Vagina (tissue), 2 donors: ENCODE data around the gene ASB18. TPM values are rescaled to one million over a fixed set of nuclear protein-coding genes. Genes with fewer than 3 reads are reported as not detected.

Experiments used
- DNase-seq, 2 donors: peaks; one replicate each; pipeline ENCODE4 v3.0.0-alpha.2; 2017; ENCODE audit errors: extremely low spot score in 2 of 2
- H3K27ac ChIP-seq: fragments of 200-600 bp; sonication (generic); one replicate; pipeline ENCODE4 v1.5.1; 2019
- H3K27me3 ChIP-seq: fragments of 200-600 bp; sonication (generic); one replicate; pipeline ENCODE4 v1.5.1; 2019
- H3K36me3 ChIP-seq, 2 donors: fragments of 200-600 bp; sonication (generic); one replicate each; pipeline ENCODE4 v1.5.1; 2017 to 2019
- H3K4me1 ChIP-seq: fragments of 200-600 bp; sonication (generic); one replicate; pipeline ENCODE4 v1.5.1; 2019
- H3K4me3 ChIP-seq, 2 donors: fragments of 200-600 bp; sonication (generic); 1 replicate in 1 of 2; 2 replicates in 1 of 2; pipeline ENCODE4 v1.5.1; 2016 to 2019
- H3K9me3 ChIP-seq: fragments of 200-600 bp; sonication (generic); one replicate; pipeline ENCODE4 v1.5.1; 2019
- CTCF ChIP-seq, 3 experiments: fragments of 450-650 bp in 2 of 3; fragments of 200-600 bp in 1 of 3; sonication (generic) in 1 of 3; IDR thresholded peaks; one replicate each; pipeline ENCODE4 v1.5.1; 2017 to 2019; ENCODE audit warnings: antibody characterized with exemption in 3 of 3, mild to moderate bottlenecking in 2 of 3, moderate library complexity in 2 of 3
- POLR2A ChIP-seq, 2 donors: fragments of 450-650 bp; IDR thresholded peaks; one replicate each; pipeline ENCODE4 v1.6.1; 2017; ENCODE audit warnings: antibody characterized with exemption in 2 of 2, mild to moderate bottlenecking in 2 of 2, moderate library complexity in 2 of 2
- POLR2AphosphoS5 ChIP-seq, 2 donors: sonication (generic); formaldehyde crosslinking; IDR thresholded peaks; one replicate each; pipeline ENCODE4 v1.9.0; 2017; ENCODE audit warnings: antibody characterized with exemption in 2 of 2, mild to moderate bottlenecking in 2 of 2, low read depth in 1 of 2; ENCODE audit not compliant: insufficient read depth in 1 of 2
- intact Hi-C: fragments of 100-400 bp; cut with DNase I; formaldehyde crosslinking; loops from one replicate; pipeline ENCODE4 v1.15.1; 2023
- total RNA-seq: library from RNA; depleted of rRNA; stranded (reverse); fragments of >200 nt; gene quantifications from one replicate; pipeline ENCODE4 v1.2.3, GENCODE V29; 2016

Gene ASB18
- total RNA-seq, 1 donor from 2014 or later, result not detected

GRCh38 chr2:236164925-236165841, 99.0 kb downstream of the ASB18 start:
- Histone ChIP-seq H3K9me3 (no peaks in the 10 kb centered on the region), H3K27ac (no peak overlapping the region), H3K4me3 (peak overlapping the region in 1 of 2 donors; percentile 19), H3K4me1 (peaks cover 48% of the 10 kb centered on the region), H3K27me3 (peaks cover 36% of the 10 kb centered on the region), H3K36me3 (no peaks in the 10 kb centered on the region)
- TF ChIP-seq CTCF (IDR thresholded peaks at IDR 0.05), result no peak
- TF ChIP-seq POLR2A (IDR thresholded peaks at IDR 0.05), result no peak
- TF ChIP-seq POLR2AphosphoS5 (IDR thresholded peaks at IDR 0.05; ENCODE audit: insufficient read depth in 1 of 2, low read depth in 1 of 2), result no peak
- no peak for DNase-seq
- intact Hi-C loops, result no loop called here

- H3K36me3 ChIP-seq, result no peaks in the 10 kb centered on the region
- no peak overlapping the region for H3K27ac ChIP-seq
- H3K27me3 ChIP-seq, result peaks cover 36% of the 10 kb centered on the region
- H3K4me1 ChIP-seq, result peaks cover 48% of the 10 kb centered on the region
- H3K4me3 ChIP-seq, result peak overlapping the region; percentile 19 to 36
- no peaks in the 10 kb centered on the region for H3K9me3 ChIP-seq
- TF ChIP-seq POLR2AphosphoS5 (IDR thresholded peaks at IDR 0.05; ENCODE audit: insufficient read depth in 1 of 2, low read depth in 1 of 2) (no peak), POLR2A (IDR thresholded peaks at IDR 0.05) (no peak), CTCF (IDR thresholded peaks at IDR 0.05) (no peak)
- no peak for DNase-seq
- intact Hi-C loops, result no loop called here
These were observed 99.8 kb downstream of the ASB18 start for GRCh38 chr2:236164201-236164924.

GRCh38 chr2:236163471-236164200, 100.6 kb downstream of the ASB18 start:
- peaks cover 46% of the 10 kb centered on the region for H3K4me1 ChIP-seq
- H3K4me3 ChIP-seq, result peak overlapping the region; percentile 19 to 36
- no peak for DNase-seq
- no peaks in the 10 kb centered on the region for H3K9me3 ChIP-seq
- TF ChIP-seq POLR2A (IDR thresholded peaks at IDR 0.05) (no peak), CTCF (IDR thresholded peaks at IDR 0.05) (no peak), POLR2AphosphoS5 (IDR thresholded peaks at IDR 0.05; ENCODE audit: insufficient read depth in 1 of 2, low read depth in 1 of 2) (no peak)
- H3K36me3 ChIP-seq, result no peaks in the 10 kb centered on the region
- no peak overlapping the region for H3K27ac ChIP-seq
- intact Hi-C loops, result no loop called here
- peaks cover 32% of the 10 kb centered on the region for H3K27me3 ChIP-seq

GRCh38 chr2:236162882-236163470, 101.2 kb downstream of the ASB18 start:
- DNase-seq, result no peak
- peaks cover 25% of the 10 kb centered on the region for H3K27me3 ChIP-seq
- TF ChIP-seq POLR2A (IDR thresholded peaks at IDR 0.05) (no peak), POLR2AphosphoS5 (IDR thresholded peaks at IDR 0.05; ENCODE audit: insufficient read depth in 1 of 2, low read depth in 1 of 2) (no peak), CTCF (IDR thresholded peaks at IDR 0.05) (no peak)
- H3K27ac ChIP-seq, result no peak overlapping the region
- peaks cover 41% of the 10 kb centered on the region for H3K4me1 ChIP-seq
- intact Hi-C loops, result no loop called here
- H3K36me3 ChIP-seq, result no peaks in the 10 kb centered on the region
- H3K4me3 ChIP-seq, result no peak overlapping the region
- no peaks in the 10 kb centered on the region for H3K9me3 ChIP-seq
